ENCODE measurements around the gene BCAS3. TPM values are rescaled to one million over a fixed set of nuclear protein-coding genes. Genes with fewer than 3 reads are reported as not detected.
"Not testable (repeated sequence)": the region's sequence is repeated elsewhere in the genome, so short reads cannot be mapped to it uniquely, and the experiment has no call there.

Gene BCAS3
- total RNA-seq, 4 donors from 2014 or later: 42.1 to 84.7 (median 54.1) TPM

DNA sequence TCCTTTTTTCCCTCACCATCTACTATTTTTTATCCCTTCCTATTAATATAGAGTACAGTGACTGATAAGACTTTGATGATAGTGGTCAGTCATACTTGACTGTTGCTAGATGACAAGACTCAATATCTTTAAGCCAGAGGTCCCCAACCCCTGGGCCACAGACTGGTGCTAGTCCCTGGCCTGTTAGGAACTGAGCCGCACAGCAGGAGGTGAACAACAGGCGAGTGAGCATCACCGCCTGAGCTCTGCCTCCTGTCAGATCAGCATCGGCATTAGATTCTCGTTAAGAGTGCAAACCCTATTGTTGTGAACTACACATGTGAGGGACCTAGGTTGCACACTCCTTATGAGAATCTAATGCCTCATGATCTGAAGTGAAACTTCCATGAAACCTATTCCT is 341.3 kb downstream of the BCAS3 start:
- no peak for DNase-seq (ENCODE audit: low spot score in 2 of 2)
- intact Hi-C loops (cut with DNase I; ENCODE audit: low total_unique reads): no loop called here
- WGBS, 2 donors: 99 to 100% methylated on average over 5 of the region's 5 CpGs
- H3K4me3 ChIP-seq (ENCODE audit: low read depth, poor library complexity, severe bottlenecking): no peak overlapping the region
- no peak for TF ChIP-seq POLR2A (IDR thresholded peaks at IDR 0.05)
- TF ChIP-seq, protein P1, sequence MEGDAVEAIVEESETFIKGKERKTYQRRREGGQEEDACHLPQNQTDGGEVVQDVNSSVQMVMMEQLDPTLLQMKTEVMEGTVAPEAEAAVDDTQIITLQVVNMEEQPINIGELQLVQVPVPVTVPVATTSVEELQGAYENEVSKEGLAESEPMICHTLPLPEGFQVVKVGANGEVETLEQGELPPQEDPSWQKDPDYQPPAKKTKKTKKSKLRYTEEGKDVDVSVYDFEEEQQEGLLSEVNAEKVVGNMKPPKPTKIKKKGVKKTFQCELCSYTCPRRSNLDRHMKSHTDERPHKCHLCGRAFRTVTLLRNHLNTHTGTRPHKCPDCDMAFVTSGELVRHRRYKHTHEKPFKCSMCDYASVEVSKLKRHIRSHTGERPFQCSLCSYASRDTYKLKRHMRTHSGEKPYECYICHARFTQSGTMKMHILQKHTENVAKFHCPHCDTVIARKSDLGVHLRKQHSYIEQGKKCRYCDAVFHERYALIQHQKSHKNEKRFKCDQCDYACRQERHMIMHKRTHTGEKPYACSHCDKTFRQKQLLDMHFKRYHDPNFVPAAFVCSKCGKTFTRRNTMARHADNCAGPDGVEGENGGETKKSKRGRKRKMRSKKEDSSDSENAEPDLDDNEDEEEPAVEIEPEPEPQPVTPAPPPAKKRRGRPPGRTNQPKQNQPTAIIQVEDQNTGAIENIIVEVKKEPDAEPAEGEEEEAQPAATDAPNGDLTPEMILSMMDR (IDR thresholded peaks at IDR 0.05): no peak

GRCh38 chr17:61023996-61024395 is 346.3 kb downstream of the BCAS3 start:
- DNase-seq (ENCODE audit: low spot score in 2 of 2): no peak
- intact Hi-C loops (cut with DNase I; ENCODE audit: low total_unique reads): loop anchor here (5.0 kb wide), 1 partner anchor 918 kb away; no protein-coding TSS in a partner anchor
- H3K4me3 ChIP-seq (ENCODE audit: low read depth, poor library complexity, severe bottlenecking): no peak overlapping the region
- 92 to 94% methylated on average over 2 of the region's 2 CpGs for WGBS, 2 donors
- TF ChIP-seq POLR2A (IDR thresholded peaks at IDR 0.05): no peak
- TF ChIP-seq, protein P1 (IDR thresholded peaks at IDR 0.05): no peak

- TF ChIP-seq, protein P1 (IDR thresholded peaks at IDR 0.05): no peak
- no peak for TF ChIP-seq POLR2A (IDR thresholded peaks at IDR 0.05)
- WGBS, 2 donors: 95 to 96% methylated on average over 3 of the region's 3 CpGs
Measured at GRCh38 chr17:61026818-61027217, 349.2 kb downstream of the BCAS3 start.

GRCh38 chr17:61029181-61029580 is 351.5 kb downstream of the BCAS3 start:
- no peak overlapping the region for H3K4me3 ChIP-seq (ENCODE audit: low read depth, poor library complexity, severe bottlenecking)
- TF ChIP-seq POLR2A (IDR thresholded peaks at IDR 0.05): no peak
- TF ChIP-seq, protein P1 (IDR thresholded peaks at IDR 0.05): no peak
- no peak for DNase-seq (ENCODE audit: low spot score in 2 of 2)
- intact Hi-C loops (cut with DNase I; ENCODE audit: low total_unique reads): no loop called here
- 96 to 97% methylated on average over 4 of the region's 4 CpGs for WGBS, 2 donors

More at GRCh38 chr17:61026818-61027217, 349.2 kb downstream of the BCAS3 start:
- intact Hi-C loops (cut with DNase I; ENCODE audit: low total_unique reads): no loop called here
- no peak overlapping the region for H3K4me3 ChIP-seq (ENCODE audit: low read depth, poor library complexity, severe bottlenecking)
- DNase-seq (ENCODE audit: low spot score in 2 of 2): no peak

- no peak for DNase-seq (ENCODE audit: low spot score in 2 of 2)
- H3K4me3 ChIP-seq (ENCODE audit: low read depth, poor library complexity, severe bottlenecking): no peak overlapping the region
- TF ChIP-seq, protein P1 (IDR thresholded peaks at IDR 0.05): no peak
- TF ChIP-seq POLR2A (IDR thresholded peaks at IDR 0.05): no peak
- intact Hi-C loops (cut with DNase I; ENCODE audit: low total_unique reads): no loop called here
- 90 to 91% methylated on average over 4 of the region's 4 CpGs for WGBS, 2 donors
Measured at GRCh38 chr17:61040666-61041065, 363.0 kb downstream of the BCAS3 start.

DNA sequence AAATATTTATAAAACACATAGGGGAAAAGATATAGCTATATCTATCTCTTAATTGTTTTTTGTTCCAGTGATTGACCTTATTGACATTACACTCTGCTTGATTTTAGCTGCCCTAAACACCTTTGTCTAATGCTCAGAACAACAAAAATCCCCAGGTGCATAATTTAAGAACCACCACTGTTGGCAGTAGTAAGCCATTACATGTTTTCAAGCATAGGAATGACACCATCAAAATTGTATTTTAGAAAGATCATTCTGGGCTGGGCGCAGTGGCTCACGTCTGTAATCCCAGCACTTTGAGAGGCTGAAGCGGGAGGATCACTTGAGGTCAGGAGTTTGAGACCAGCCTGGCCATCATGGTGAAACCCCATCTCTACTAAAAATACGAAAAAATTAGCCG is 364.7 kb downstream of the BCAS3 start:
- H3K4me3 ChIP-seq (ENCODE audit: low read depth, poor library complexity, severe bottlenecking); DNase-seq (ENCODE audit: low spot score in 2 of 2); intact Hi-C loops (cut with DNase I; ENCODE audit: low total_unique reads): not testable (repeated sequence)
- 92 to 99% methylated on average over 5 of the region's 5 CpGs for WGBS, 2 donors

Data from lower leg skin (tissue), 4 donors.